Measurements from ENCODE around the gene TSTD2.

- TF ChIP-seq, protein P1, sequence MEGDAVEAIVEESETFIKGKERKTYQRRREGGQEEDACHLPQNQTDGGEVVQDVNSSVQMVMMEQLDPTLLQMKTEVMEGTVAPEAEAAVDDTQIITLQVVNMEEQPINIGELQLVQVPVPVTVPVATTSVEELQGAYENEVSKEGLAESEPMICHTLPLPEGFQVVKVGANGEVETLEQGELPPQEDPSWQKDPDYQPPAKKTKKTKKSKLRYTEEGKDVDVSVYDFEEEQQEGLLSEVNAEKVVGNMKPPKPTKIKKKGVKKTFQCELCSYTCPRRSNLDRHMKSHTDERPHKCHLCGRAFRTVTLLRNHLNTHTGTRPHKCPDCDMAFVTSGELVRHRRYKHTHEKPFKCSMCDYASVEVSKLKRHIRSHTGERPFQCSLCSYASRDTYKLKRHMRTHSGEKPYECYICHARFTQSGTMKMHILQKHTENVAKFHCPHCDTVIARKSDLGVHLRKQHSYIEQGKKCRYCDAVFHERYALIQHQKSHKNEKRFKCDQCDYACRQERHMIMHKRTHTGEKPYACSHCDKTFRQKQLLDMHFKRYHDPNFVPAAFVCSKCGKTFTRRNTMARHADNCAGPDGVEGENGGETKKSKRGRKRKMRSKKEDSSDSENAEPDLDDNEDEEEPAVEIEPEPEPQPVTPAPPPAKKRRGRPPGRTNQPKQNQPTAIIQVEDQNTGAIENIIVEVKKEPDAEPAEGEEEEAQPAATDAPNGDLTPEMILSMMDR (IDR thresholded peaks at IDR 0.05) = no peak
- TF ChIP-seq POLR2A (IDR thresholded peaks at IDR 0.05) = no peak
Observed at GRCh38 chr9:97567182-97567893, 65.8 kb downstream of the TSTD2 start.

Data from adrenal gland (tissue), 5 donors.